ENCODE data around the gene CASP8.
"Not testable (repeated sequence)": the region's sequence is repeated elsewhere in the genome, so short reads cannot be mapped to it uniquely, and the experiment has no call there.

The CASP8 gene

GRCh38 chr2:201260302-201260800 is at the start of gene CASP8:
Gene CASP8, plus strand, starts transcription at chr2:201260536. Its CDS starts 5,951 bp downstream, at chr2:201266487.
- DNase-seq (ENCODE audit: low spot score): peak; percentile 89

GRCh38 chr2:201215963-201216362 is 44.4 kb upstream of the CASP8 start:
- DNase-seq (ENCODE audit: low spot score): no peak

- DNase-seq (ENCODE audit: low spot score): no peak
These were observed 43.4 kb upstream of the CASP8 start for GRCh38 chr2:201216918-201217317.

- DNase-seq (ENCODE audit: low spot score): no peak
These were observed 41.6 kb upstream of the CASP8 start for GRCh38 chr2:201218780-201219179.

- no peak for DNase-seq (ENCODE audit: low spot score)
These were observed 40.8 kb upstream of the CASP8 start for GRCh38 chr2:201219328-201220096.

GRCh38 chr2:201220102-201220570 is 40.2 kb upstream of the CASP8 start:
- DNase-seq (ENCODE audit: low spot score): no peak

GRCh38 chr2:201223089-201224073 is 37.0 kb upstream of the CASP8 start:
- DNase-seq (ENCODE audit: low spot score): no peak

GRCh38 chr2:201228271-201228911 is 31.9 kb upstream of the CASP8 start:
- no peak for DNase-seq (ENCODE audit: low spot score)

- no peak for DNase-seq (ENCODE audit: low spot score)
These were observed 31.4 kb upstream of the CASP8 start for GRCh38 chr2:201228912-201229290.

- peak; percentile 98 for DNase-seq (ENCODE audit: low spot score)
These were observed 28.4 kb upstream of the CASP8 start for GRCh38 chr2:201231781-201232466.

GRCh38 chr2:201232467-201232815 is 27.9 kb upstream of the CASP8 start:
- no peak for DNase-seq (ENCODE audit: low spot score)

GRCh38 chr2:201233192-201233811 is 27.0 kb upstream of the CASP8 start:
- peak; percentile 96 for DNase-seq (ENCODE audit: low spot score)

- no peak for DNase-seq (ENCODE audit: low spot score)
These were observed 26.3 kb upstream of the CASP8 start for GRCh38 chr2:201233812-201234662.

- no peak for DNase-seq (ENCODE audit: low spot score)
These were observed 25.6 kb upstream of the CASP8 start for GRCh38 chr2:201234663-201235135.

- DNase-seq (ENCODE audit: low spot score): peak; percentile 72
These were observed 24.2 kb upstream of the CASP8 start for GRCh38 chr2:201235860-201236811.

- no peak for DNase-seq (ENCODE audit: low spot score)
These were observed 22.7 kb upstream of the CASP8 start for GRCh38 chr2:201237486-201238123.

- not testable (repeated sequence) for DNase-seq (ENCODE audit: low spot score)
These were observed 21.0 kb upstream of the CASP8 start for GRCh38 chr2:201239167-201239935.

All from activated CD4-positive, alpha-beta T cell treated with anti-CD3 and anti-CD28 coated beads, Interleukin-2, Interleukin-4, amounts not matched to agents 100 ng/mL and 50 ng/mL, durations not matched to agents 16 hours and 8 hours (primary cell).